ENCODE results near the gene RTN4RL1. TPM values are rescaled to one million over a fixed set of nuclear protein-coding genes. Genes with fewer than 3 reads are reported as not detected.
A peak's percentile ranks its signal among the peaks of the same experiment; 100 is the strongest.

RTN4RL1 gene
- total and polyA plus RNA-seq, 10 donors = 0.09 to 4.5 (median 1.2) TPM

DNA sequence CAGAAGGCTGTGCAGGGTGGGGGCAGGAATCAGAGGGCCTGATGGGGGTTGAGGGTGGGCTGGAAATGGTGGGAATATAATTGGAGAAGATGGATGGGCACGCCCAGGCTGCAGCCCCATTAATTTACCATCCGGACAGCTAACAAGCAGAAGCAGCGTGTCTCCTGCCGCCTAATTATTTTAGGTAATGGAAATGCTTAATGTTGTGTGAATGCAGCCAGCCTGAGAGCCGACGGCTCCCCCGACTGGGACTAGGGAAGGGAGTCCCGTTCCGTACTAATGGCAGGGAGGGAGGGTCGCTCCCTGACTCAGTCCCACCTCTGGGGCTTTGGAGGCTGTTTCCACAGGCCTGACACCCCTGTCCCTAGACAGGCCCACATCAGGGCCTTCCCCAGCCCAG, 12.0 kb upstream of the RTN4RL1 start:
- H3K4me1 ChIP-seq = peaks cover 0 to 40% (median 22%) of the 10 kb centered on the region in 6 donors
- no peaks in the 10 kb centered on the region for H3K27me3 ChIP-seq (replicated peaks in 1 of 7)
- intact Hi-C loops (cut with DNase I; ENCODE audit: low total_unique reads) = no loop called here
- no peaks in the 10 kb centered on the region for H3K9me3 ChIP-seq
- 93 to 98% (median 96%) methylated on average over 10 of the region's 10 CpGs for WGBS, 5 donors
- DNase-seq = no peak
- H3K4me3 ChIP-seq = no peak overlapping the region
- peaks cover 0 to 73% (median 39%) of the 10 kb centered on the region in 6 donors for H3K36me3 ChIP-seq
- TF ChIP-seq, protein P1, sequence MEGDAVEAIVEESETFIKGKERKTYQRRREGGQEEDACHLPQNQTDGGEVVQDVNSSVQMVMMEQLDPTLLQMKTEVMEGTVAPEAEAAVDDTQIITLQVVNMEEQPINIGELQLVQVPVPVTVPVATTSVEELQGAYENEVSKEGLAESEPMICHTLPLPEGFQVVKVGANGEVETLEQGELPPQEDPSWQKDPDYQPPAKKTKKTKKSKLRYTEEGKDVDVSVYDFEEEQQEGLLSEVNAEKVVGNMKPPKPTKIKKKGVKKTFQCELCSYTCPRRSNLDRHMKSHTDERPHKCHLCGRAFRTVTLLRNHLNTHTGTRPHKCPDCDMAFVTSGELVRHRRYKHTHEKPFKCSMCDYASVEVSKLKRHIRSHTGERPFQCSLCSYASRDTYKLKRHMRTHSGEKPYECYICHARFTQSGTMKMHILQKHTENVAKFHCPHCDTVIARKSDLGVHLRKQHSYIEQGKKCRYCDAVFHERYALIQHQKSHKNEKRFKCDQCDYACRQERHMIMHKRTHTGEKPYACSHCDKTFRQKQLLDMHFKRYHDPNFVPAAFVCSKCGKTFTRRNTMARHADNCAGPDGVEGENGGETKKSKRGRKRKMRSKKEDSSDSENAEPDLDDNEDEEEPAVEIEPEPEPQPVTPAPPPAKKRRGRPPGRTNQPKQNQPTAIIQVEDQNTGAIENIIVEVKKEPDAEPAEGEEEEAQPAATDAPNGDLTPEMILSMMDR (IDR thresholded peaks at IDR 0.05 in 8 of 11, conservative IDR thresholded peaks at IDR 0.05 in 3 of 11) = no peak
- no peak for TF ChIP-seq POLR2AphosphoS5 (IDR thresholded peaks at IDR 0.05)
- TF ChIP-seq POLR2A (IDR thresholded peaks at IDR 0.05) = no peak
- no peak overlapping the region for H3K27ac ChIP-seq

DNA sequence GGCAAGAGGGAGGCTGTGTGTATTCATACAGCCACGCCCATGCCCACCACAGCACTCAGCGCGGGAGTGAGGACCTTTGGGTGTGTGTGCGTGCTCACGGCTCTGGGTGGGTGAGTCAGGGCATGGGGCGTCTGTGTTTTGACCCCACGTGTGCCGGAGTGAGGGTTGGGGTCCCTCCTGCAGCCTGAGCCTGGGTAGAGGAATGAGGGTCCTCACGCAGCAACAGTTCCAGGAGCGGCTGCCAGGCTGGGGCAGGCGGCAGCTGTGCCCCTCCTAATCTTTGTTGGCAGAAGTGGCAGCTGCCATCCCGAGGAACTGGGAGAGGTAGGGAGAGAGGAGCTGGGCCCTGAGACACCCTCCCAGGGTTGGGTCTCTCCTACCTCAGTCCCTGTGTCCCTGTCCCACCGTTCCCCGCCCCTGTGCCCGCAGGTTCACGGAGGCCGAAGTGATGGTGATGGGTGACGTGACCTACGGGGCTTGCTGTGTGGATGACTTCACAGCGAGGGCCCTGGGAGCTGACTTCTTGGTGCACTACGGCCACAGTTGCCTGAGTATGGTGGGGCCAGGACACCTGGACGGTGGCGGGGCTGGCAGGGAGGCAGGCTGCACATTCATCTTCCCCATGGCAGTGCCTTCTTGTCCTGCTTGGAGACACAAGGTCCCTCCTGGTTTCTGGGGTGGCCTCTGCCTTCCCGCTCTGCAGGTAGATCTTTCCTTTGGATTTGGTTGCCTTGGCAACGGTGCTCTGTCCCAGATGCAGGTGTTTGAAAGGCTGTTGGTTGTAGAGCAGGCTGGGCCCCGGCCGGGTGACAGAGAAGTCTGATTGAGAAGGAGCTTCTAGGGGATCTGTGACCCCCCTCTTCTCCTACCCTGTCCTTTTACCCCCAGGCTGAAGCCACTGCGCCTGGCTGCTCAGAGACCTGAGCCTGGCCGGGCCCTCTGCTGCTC, 10.7 kb upstream of the RTN4RL1 start:
- TF ChIP-seq POLR2A (IDR thresholded peaks at IDR 0.05) (no peak), POLR2AphosphoS5 (IDR thresholded peaks at IDR 0.05) (peak in 1 of 3 donors; percentile 26)
- Histone ChIP-seq H3K4me3 (no peak overlapping the region), H3K9me3 (no peaks in the 10 kb centered on the region), H3K36me3 (peaks cover 0 to 74% (median 39%) of the 10 kb centered on the region in 6 donors), H3K27ac (no peak overlapping the region), H3K27me3 (replicated peaks in 1 of 7) (no peaks in the 10 kb centered on the region), H3K4me1 (peaks cover 8 to 43% (median 25%) of the 10 kb centered on the region in 6 donors)
- 93 to 97% (median 94%) methylated on average over 20 to 29 of the region's 29 CpGs for WGBS, 5 donors
- intact Hi-C loops (cut with DNase I; ENCODE audit: low total_unique reads) = no loop called here
- DNase-seq = no peak

DNA sequence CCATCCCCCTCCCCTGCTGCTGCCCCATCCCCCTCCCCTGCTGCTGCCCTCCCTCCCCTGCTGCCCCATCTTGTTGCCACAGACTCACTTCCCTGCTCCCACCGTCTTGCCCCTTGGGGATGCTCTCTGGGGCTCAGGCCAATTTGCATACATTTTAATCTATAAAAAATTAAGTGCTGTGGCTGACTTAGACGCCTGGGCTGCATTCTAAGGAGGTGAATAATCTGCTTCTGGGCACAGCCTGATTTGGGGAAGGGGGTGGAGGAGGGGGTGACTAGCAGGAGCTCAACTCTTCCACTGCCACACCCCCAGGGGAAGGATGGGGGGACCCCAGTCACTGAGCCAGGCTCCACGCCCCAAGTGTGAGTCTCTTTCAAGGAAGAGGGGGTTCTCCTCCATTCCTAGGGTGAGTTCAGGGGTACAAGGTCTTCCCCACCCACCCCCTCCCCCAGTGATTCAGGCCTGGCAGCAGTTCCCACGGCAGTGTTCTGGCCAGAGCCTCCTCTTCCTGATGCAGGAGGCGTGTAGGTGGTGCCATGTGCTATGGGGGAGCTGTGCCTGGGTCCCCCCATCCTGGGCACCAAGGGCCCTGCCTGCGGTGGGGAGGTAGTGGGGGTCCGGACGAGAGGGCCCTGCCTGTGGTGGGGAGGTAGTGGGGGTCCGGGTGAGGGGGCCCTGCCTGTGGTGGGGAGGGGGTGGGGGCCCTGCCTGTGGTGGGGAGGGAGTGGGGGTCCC, 9.8 kb upstream of the RTN4RL1 start:
- 55 to 72% (median 69%) methylated on average over 5 to 9 of the region's 9 CpGs for WGBS, 5 donors
- TF ChIP-seq POLR2AphosphoS5 (IDR thresholded peaks at IDR 0.05) (no peak), POLR2A (IDR thresholded peaks at IDR 0.05) (no peak)
- TF ChIP-seq, protein P1 (IDR thresholded peaks at IDR 0.05 in 8 of 11, conservative IDR thresholded peaks at IDR 0.05 in 3 of 11) = no peak
- Histone ChIP-seq H3K4me3 (no peak overlapping the region), H3K27ac (no peak overlapping the region), H3K27me3 (replicated peaks in 1 of 7) (peaks cover 0 to 3% (median 0%) of the 10 kb centered on the region in 7 donors), H3K9me3 (no peaks in the 10 kb centered on the region), H3K4me1 (peaks cover 12 to 47% (median 29%) of the 10 kb centered on the region in 6 donors), H3K36me3 (peaks cover 0 to 68% (median 37%) of the 10 kb centered on the region in 6 donors)
- intact Hi-C loops (cut with DNase I; ENCODE audit: low total_unique reads) = no loop called here
- DNase-seq = no peak

DNA sequence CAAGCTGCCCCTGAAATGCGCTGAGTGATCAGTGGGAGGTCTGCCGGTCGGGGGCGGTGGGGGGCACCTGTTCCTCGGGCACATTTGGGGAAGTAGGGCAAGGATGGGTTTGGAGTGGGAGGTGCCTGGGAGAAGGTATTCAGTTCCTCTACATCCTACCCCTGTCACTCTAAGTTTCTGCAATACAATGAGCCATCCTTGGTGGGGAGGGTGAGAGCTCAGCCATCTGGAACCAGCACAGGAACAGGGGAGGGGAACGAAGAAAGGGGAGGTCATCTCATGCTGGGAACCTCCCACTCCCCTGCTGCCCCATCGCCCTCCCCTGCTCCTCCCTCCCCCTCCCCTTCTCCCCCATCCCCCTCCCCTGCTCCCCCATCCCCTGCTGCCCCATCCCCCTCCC, 9.0 kb upstream of the RTN4RL1 start:
- intact Hi-C loops (cut with DNase I; ENCODE audit: low total_unique reads) = no loop called here
- H3K9me3 ChIP-seq = no peaks in the 10 kb centered on the region
- no peak for DNase-seq
- TF ChIP-seq POLR2AphosphoS5 (IDR thresholded peaks at IDR 0.05) (no peak), POLR2A (IDR thresholded peaks at IDR 0.05) (no peak)
- TF ChIP-seq, protein P1 (IDR thresholded peaks at IDR 0.05 in 8 of 11, conservative IDR thresholded peaks at IDR 0.05 in 3 of 11) = no peak
- H3K4me1 ChIP-seq = peaks cover 12 to 55% (median 36%) of the 10 kb centered on the region in 6 donors
- peaks cover 0 to 12% (median 0%) of the 10 kb centered on the region in 7 donors for H3K27me3 ChIP-seq (replicated peaks in 1 of 7)
- H3K36me3 ChIP-seq = peaks cover 0 to 63% (median 34%) of the 10 kb centered on the region in 6 donors
- no peak overlapping the region for H3K27ac ChIP-seq
- WGBS, 5 donors = 67 to 86% (median 76%) methylated on average over 6 to 7 of the region's 7 CpGs
- H3K4me3 ChIP-seq = no peak overlapping the region

Measured in spleen (tissue), 11 donors.